H9 (cell line): Measurements from ENCODE around the gene TMEM245. TPM values are rescaled to one million over a fixed set of nuclear protein-coding genes. Genes with fewer than 3 reads are reported as not detected.

Source experiments
- DNase-seq: peaks from one replicate; pipeline ENCODE4 v3.0.0-alpha.2; 2017
- H2AFZ ChIP-seq: one replicate; pipeline ENCODE4 v1.6.1; 2013; ENCODE audit warnings: mild to moderate bottlenecking, low read length, control low read depth, moderate library complexity
- H2AK5ac ChIP-seq: 2 replicates; pipeline ENCODE4 v1.6.1; 2013; ENCODE audit warnings: low read length, control low read depth, mixed read lengths; ENCODE audit not compliant: insufficient read length
- H2BK120ac ChIP-seq: one replicate; pipeline ENCODE4 v1.6.1; 2013; ENCODE audit warnings: low read depth, mild to moderate bottlenecking, low read length, control low read depth, inconsistent platforms; ENCODE audit not compliant: poor library complexity, severe bottlenecking
- H2BK12ac ChIP-seq: 2 replicates; pipeline ENCODE4 v1.6.1; 2013; ENCODE audit warnings: low read length, control low read depth, mixed read lengths, low read depth; ENCODE audit not compliant: insufficient read length
- H2BK15ac ChIP-seq: 2 replicates; pipeline ENCODE4 v1.6.1; 2013; ENCODE audit warnings: low read depth, low read length, control low read depth
- H2BK20ac ChIP-seq: one replicate; pipeline ENCODE4 v1.6.1; 2013; ENCODE audit warnings: low read depth, mild to moderate bottlenecking, low read length, control low read depth, inconsistent platforms; ENCODE audit not compliant: poor library complexity, severe bottlenecking
- H2BK5ac ChIP-seq: 2 replicates; pipeline ENCODE4 v1.6.1; 2013; ENCODE audit warnings: low read length, control low read depth, mixed read lengths; ENCODE audit not compliant: insufficient read length
- H3K14ac ChIP-seq: 2 replicates; pipeline ENCODE4 v1.6.1; 2013; ENCODE audit warnings: low read length, control low read depth; ENCODE audit not compliant: insufficient read depth
- H3K18ac ChIP-seq: 2 replicates; pipeline ENCODE4 v1.6.1; 2013; ENCODE audit warnings: low read depth, mild to moderate bottlenecking, mixed read lengths, low read length, control low read depth; ENCODE audit not compliant: insufficient read length
- H3K23ac ChIP-seq: 2 replicates; pipeline ENCODE4 v1.6.1; 2013; ENCODE audit warnings: low read length, control low read depth, mixed read lengths, low read depth; ENCODE audit not compliant: insufficient read length
- H3K23me2 ChIP-seq: 2 replicates; pipeline ENCODE4 v1.6.1; 2013; ENCODE audit warnings: low read depth, mild to moderate bottlenecking, mixed read lengths, low read length, control low read depth; ENCODE audit not compliant: insufficient read length, poor library complexity, severe bottlenecking
- H3K27ac ChIP-seq: 2 replicates; pipeline ENCODE4 v1.5.1; 2013; ENCODE audit warnings: low read length, control low read depth, mixed read lengths, low read depth; ENCODE audit not compliant: insufficient read length
- H3K27me3 ChIP-seq: 2 replicates; pipeline ENCODE4 v1.6.1; 2013; ENCODE audit warnings: low read length, control low read depth, inconsistent platforms; ENCODE audit not compliant: insufficient read depth
- H3K4ac ChIP-seq: 2 replicates; pipeline ENCODE4 v1.6.1; 2013; ENCODE audit warnings: low read depth, mild to moderate bottlenecking, control low read depth, inconsistent platforms, low read length, moderate library complexity
- H3K4me1 ChIP-seq: 2 replicates; pipeline ENCODE4 v1.6.1; 2013; ENCODE audit warnings: low read length, control low read depth, inconsistent platforms; ENCODE audit not compliant: insufficient read depth
- H3K4me2 ChIP-seq: 2 replicates; pipeline ENCODE4 v1.6.1; 2013; ENCODE audit warnings: low read length, control low read depth, mixed read lengths; ENCODE audit not compliant: insufficient read length, insufficient read depth
- H3K56ac ChIP-seq: 2 replicates; pipeline ENCODE4 v1.6.1; 2013; ENCODE audit warnings: low read depth, mild to moderate bottlenecking, mixed read lengths, low read length, control low read depth; ENCODE audit not compliant: insufficient read length
- H3K79me1 ChIP-seq: 2 replicates; pipeline ENCODE4 v1.6.1; 2013; ENCODE audit warnings: low read depth, mild to moderate bottlenecking, moderate library complexity, low read length, control low read depth, inconsistent platforms; ENCODE audit not compliant: insufficient read depth, poor library complexity, severe bottlenecking
- H3K79me2 ChIP-seq: 2 replicates; pipeline ENCODE4 v1.6.1; 2013; ENCODE audit warnings: low read length, control low read depth, inconsistent platforms; ENCODE audit not compliant: insufficient read depth
- H3K9ac ChIP-seq: 2 replicates; pipeline ENCODE4 v1.6.1; 2013; ENCODE audit warnings: low read length, control low read depth, mixed read lengths; ENCODE audit not compliant: insufficient read length; ENCODE audit errors: extremely low read depth
- H3K9me3 ChIP-seq: one replicate; pipeline ENCODE4 v1.6.1; 2013; ENCODE audit warnings: low read depth, low read length, inconsistent platforms; ENCODE audit not compliant: control insufficient read depth
- H3T11ph ChIP-seq: one replicate; pipeline ENCODE4 v1.6.1; 2013; ENCODE audit warnings: mild to moderate bottlenecking, low read length, control low read depth, inconsistent platforms
- H4K20me1 ChIP-seq: one replicate; pipeline ENCODE4 v1.6.1; 2013; ENCODE audit not compliant: control insufficient read depth, insufficient read length, insufficient read depth
- H4K5ac ChIP-seq: 2 replicates; pipeline ENCODE4 v1.6.1; 2013; ENCODE audit warnings: low read depth, mild to moderate bottlenecking, mixed read lengths, low read length, control low read depth; ENCODE audit not compliant: insufficient read length
- H4K8ac ChIP-seq: replicated peaks from 2 replicates; pipeline ENCODE4 v1.6.1; 2013; ENCODE audit warnings: low read length, control low read depth, mixed read lengths, low read depth; ENCODE audit not compliant: insufficient read length
- H4K91ac ChIP-seq: 2 replicates; pipeline ENCODE4 v1.6.1; 2013; ENCODE audit warnings: low read depth, mild to moderate bottlenecking, moderate library complexity, mixed read lengths, low read length, control low read depth; ENCODE audit not compliant: insufficient read length
- H3K27ac Mint-ChIP-seq, 3 experiments: 2 replicates in 2 of 3; 3 replicates in 1 of 3; pipeline ENCODE4 v1.8.0; 2020 to 2021; ENCODE audit warnings: mixed read lengths in 3 of 3, mild to moderate bottlenecking in 1 of 3, moderate library complexity in 1 of 3
- H3K27me3 Mint-ChIP-seq: 2 replicates; pipeline ENCODE4 v1.8.0; 2021; ENCODE audit warnings: low read depth, mild to moderate bottlenecking, moderate library complexity, mixed read lengths
- H3K36me3 Mint-ChIP-seq, 3 experiments: 2 replicates in 2 of 3; 3 replicates in 1 of 3; pipeline ENCODE4 v1.8.0; 2020 to 2021; ENCODE audit warnings: low read depth in 3 of 3, mixed read lengths in 3 of 3; ENCODE audit not compliant: insufficient read depth in 1 of 3
- H3K4me1 Mint-ChIP-seq, 2 experiments: 2 replicates each; pipeline ENCODE4 v1.8.0; 2020; ENCODE audit warnings: mixed read lengths in 2 of 2
- H3K4me3 Mint-ChIP-seq, 2 experiments: 2 replicates in 1 of 2; 3 replicates in 1 of 2; pipeline ENCODE4 v1.8.0; 2020 to 2021; ENCODE audit warnings: mild to moderate bottlenecking in 2 of 2, mixed read lengths in 2 of 2, moderate library complexity in 1 of 2
- H3K9me3 Mint-ChIP-seq, 2 experiments: 2 replicates in 1 of 2; 3 replicates in 1 of 2; pipeline ENCODE4 v1.8.0; 2020; ENCODE audit warnings: mild to moderate bottlenecking in 2 of 2, mixed read lengths in 2 of 2, moderate library complexity in 1 of 2
- WGBS: extraction: QIAGEN DNeasy Blood & Tissue Kit; methylation state at CpG from one replicate; pipeline ENCODE4 v1.1.7; 2013; ENCODE audit warnings: missing lambda C conversion rate, low lambda C conversion rate, mixed read lengths; ENCODE audit not compliant: insufficient read length; ENCODE audit errors: extremely low coverage; 5-methylcytosine and 5-hydroxymethylcytosine counted together
- total RNA-seq: library from RNA; stranded (reverse); gene quantifications from 2 replicates; pipeline ENCODE4 v1.2.1, GENCODE V29; 2021
- TF ChIP-seq, protein P1 (sequence below): fragments of 200-600 bp; sonication (generic); conservative IDR thresholded peaks from 3 replicates; pipeline ENCODE4 v1.8.0; 2021; ENCODE audit warnings: antibody characterized with exemption, mild to moderate bottlenecking

The TMEM245 gene
- total RNA-seq, 1 experiment from 2014 or later, result 37.9 TPM

GRCh38 chr9:109043578-109043977, 76.2 kb downstream of the TMEM245 start:
- H3K4me2 ChIP-seq, result no peak overlapping the region
- no peak overlapping the region for H3K4me3 Mint-ChIP-seq
- TF ChIP-seq, protein P1, sequence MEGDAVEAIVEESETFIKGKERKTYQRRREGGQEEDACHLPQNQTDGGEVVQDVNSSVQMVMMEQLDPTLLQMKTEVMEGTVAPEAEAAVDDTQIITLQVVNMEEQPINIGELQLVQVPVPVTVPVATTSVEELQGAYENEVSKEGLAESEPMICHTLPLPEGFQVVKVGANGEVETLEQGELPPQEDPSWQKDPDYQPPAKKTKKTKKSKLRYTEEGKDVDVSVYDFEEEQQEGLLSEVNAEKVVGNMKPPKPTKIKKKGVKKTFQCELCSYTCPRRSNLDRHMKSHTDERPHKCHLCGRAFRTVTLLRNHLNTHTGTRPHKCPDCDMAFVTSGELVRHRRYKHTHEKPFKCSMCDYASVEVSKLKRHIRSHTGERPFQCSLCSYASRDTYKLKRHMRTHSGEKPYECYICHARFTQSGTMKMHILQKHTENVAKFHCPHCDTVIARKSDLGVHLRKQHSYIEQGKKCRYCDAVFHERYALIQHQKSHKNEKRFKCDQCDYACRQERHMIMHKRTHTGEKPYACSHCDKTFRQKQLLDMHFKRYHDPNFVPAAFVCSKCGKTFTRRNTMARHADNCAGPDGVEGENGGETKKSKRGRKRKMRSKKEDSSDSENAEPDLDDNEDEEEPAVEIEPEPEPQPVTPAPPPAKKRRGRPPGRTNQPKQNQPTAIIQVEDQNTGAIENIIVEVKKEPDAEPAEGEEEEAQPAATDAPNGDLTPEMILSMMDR, result no peak

More at GRCh38 chr9:109043578-109043977, 76.2 kb downstream of the TMEM245 start:
- H3K23ac ChIP-seq, result no peak overlapping the region
- H3K23me2 ChIP-seq, result no peaks in the 10 kb centered on the region
- H3K9me3 Mint-ChIP-seq, result no peaks in the 10 kb centered on the region
- no CpG with 5 or more reads among the region's 4 CpGs for WGBS
- no peak overlapping the region for H3K27ac ChIP-seq
- no peak overlapping the region for H3K27ac Mint-ChIP-seq
- no peak overlapping the region for H2BK15ac ChIP-seq
- no peaks in the 10 kb centered on the region for H3K4me1 ChIP-seq
- no peaks in the 10 kb centered on the region for H3K9me3 ChIP-seq
- H3T11ph ChIP-seq, result no peak overlapping the region
- no peak overlapping the region for H2BK5ac ChIP-seq
- H2BK120ac ChIP-seq, result no peak overlapping the region
- no peak overlapping the region for H4K5ac ChIP-seq
- H4K91ac ChIP-seq, result no peak overlapping the region
- H3K9ac ChIP-seq, result no peak overlapping the region
- no peak overlapping the region for H2AK5ac ChIP-seq
- H3K18ac ChIP-seq, result no peak overlapping the region
- H4K20me1 ChIP-seq, result no peaks in the 10 kb centered on the region
- H3K4ac ChIP-seq, result no peak overlapping the region
- no peak overlapping the region for H2BK12ac ChIP-seq
- peaks cover 29 to 66% (median 51%) of the 10 kb centered on the region in 3 experiments; a peak in 6 of 7 replicates for H3K36me3 Mint-ChIP-seq
- no peak overlapping the region for H2BK20ac ChIP-seq
- H3K14ac ChIP-seq, result no peak overlapping the region
- H4K8ac ChIP-seq, result no peak overlapping the region
- H3K79me1 ChIP-seq, result no peaks in the 10 kb centered on the region
- H3K56ac ChIP-seq, result no peak overlapping the region
- no peak overlapping the region for H2AFZ ChIP-seq
- no peaks in the 10 kb centered on the region; the same call in 1 of the 2 replicates for H3K27me3 Mint-ChIP-seq
- no peaks in the 10 kb centered on the region for H3K4me1 Mint-ChIP-seq
- H3K27me3 ChIP-seq, result no peaks in the 10 kb centered on the region
- no peak for DNase-seq
- no peaks in the 10 kb centered on the region for H3K79me2 ChIP-seq
